GM23248 (cell line): Measurements from ENCODE around the gene BPIFB6.

Experiments
- EZH2 ChIP-seq: fragments of 200-600 bp; sonication (generic); IDR thresholded peaks from 2 replicates; pipeline ENCODE4 v1.6.1; 2018; ENCODE audit warnings: antibody characterized with exemption, mild to moderate bottlenecking; ENCODE audit not compliant: insufficient read depth, poor library complexity, severe bottlenecking
- EZH2phosphoT487 ChIP-seq: fragments of 200-600 bp; sonication (generic); IDR thresholded peaks from 2 replicates; pipeline ENCODE4 v1.6.1; 2018; ENCODE audit warnings: antibody characterized with exemption, moderate library complexity, mild to moderate bottlenecking, low read depth; ENCODE audit not compliant: insufficient read depth

- TF ChIP-seq EZH2phosphoT487 (no peak), EZH2 (no peak)
These were observed 61.6 kb downstream of the BPIFB6 start for GRCh38 chr20:33093074-33093473.
